NCI-H1694 (cell line): ENCODE data around the gene RBM34.

Experiments used
- DNase-seq: peaks from one replicate; lab custom pipeline; 2025; lab: John Stamatoyannopoulos, UW

RBM34 gene

DNA sequence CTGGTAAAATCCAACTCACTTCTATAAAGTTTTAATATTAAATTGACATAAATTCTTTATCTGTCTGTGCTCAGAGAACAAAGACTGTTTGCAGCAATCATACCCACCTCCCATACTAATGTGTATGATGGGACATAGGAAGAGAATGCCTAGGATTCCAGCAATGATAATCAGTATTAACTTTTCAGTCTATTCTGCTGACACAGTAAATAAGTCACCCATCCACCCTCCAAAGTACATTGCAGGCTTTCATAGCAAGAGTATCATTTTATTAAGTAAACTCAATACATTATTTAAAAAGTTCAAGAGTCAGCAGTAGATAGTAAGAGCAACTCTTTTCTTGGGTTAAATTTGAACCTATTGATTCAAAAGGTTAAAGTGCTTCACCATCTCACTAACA, 8.8 kb downstream of the RBM34 start:
- DNase-seq = no peak

DNA sequence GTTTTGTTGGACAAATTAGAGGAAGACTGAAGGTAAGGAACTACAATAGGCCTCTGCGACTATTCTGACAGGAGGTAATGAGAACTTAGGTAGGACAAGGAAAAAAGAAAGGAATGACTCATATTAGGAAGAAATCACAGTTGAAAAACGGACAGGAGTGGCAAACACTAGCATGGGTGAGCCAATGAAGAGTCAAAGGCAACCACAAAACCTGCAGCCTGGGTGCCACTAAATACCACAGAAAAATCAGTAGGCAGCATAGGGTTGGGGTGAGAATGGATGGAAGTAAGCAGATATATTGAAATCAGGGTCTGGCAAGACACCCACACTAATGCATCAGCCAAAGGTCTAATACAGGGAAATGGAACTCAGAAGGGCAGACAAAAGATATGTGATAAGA, 10.0 kb downstream of the RBM34 start:
- no peak for DNase-seq

DNA sequence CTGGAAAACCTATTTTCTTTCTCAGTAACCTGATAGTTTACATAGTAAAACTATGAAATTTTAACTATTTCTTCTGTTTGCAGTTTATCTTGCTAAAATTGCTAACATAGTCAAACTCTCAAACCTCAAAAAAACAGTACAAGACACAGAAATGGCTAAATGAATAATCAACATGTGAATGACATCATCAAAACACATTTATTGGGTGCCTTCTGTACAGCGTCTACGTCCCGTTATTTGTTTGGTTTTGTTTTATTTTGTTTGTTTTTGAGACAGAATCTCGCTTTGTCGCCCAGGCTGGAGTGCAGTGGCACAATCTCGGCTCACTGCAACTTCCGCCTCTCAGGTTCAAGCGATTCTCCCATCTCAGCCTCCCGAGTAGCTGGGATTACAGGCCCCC, 11.2 kb downstream of the RBM34 start:
- DNase-seq = no peak

DNA sequence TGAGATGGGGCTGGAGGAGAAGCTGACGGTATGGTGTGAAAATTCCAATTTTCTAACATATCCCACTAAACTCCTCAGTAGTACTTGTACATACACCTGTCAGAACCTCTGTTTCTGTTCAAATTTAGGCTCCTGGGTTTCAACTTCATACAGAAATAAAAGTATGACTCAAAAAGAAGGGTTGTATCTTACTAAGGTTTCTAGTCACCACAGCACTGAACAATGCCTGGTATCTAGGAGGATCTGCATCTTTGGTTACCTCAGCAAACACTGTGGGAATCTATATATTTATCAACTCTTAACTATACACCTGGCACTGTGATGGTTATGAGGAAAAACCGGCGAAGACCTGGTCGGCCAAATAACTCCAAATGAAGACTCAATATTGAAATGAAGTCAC, 13.8 kb downstream of the RBM34 start:
- DNase-seq = no peak

DNA sequence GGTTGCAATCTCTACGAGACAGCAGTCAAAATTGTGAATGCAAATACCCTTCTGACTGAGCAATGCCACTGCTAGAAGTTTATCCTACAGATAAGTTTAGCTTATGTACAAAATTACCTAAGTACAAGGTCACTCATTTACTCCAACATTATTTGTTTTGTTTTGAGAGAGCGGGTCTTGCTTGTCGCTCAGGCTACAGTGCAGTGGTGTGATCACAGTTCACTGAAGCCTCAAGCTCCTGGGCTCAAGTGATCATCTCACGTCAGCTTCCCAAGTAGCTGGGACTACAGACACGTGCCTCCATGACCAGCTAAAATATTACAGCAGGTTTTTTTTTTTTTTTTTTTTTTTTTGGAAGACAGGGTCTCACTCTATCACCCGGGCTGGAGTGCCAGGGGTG, 15.4 kb downstream of the RBM34 start:
- no peak for DNase-seq

DNA sequence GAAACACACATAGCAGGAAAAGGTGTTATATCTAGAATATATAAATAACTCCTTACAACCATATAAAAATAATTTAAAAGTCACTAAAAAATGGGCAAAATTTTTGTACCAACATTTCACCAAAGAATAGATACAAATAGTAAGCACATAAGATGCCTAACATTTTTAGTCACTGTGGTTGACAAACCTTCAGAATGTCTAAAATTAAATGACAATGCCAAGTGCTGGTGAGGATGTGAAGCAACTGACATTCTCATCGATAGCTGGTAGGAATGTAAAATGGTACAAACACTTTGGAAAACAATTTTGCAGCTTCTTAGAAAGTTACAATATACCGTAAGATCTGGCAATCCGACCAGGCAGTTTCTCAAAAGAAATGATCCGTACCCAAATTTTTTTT, 18.1 kb downstream of the RBM34 start:
- DNase-seq = no peak

- no peak for DNase-seq
Observed at GRCh38 chr1:235139315-235139714, 21.7 kb downstream of the RBM34 start.

DNA sequence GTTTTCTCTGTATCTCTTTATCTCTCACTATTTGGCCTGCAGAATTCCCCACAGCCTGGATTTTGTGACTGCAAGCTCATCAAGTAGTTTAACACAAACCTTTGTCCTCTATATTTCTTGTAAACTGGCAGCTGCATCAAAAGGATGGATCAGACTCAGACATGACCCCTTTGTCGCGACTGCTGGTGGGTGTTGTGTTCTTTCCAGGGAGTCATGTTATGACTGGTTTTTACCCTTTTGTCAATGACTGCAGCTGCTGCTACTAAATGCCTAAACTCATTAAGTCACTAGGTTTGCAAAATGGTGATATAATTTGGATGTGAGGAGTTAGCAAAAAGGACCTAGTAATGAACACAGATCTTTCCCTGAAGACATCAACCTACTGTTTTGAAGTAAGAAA, 22.2 kb downstream of the RBM34 start:
- DNase-seq = no peak

DNA sequence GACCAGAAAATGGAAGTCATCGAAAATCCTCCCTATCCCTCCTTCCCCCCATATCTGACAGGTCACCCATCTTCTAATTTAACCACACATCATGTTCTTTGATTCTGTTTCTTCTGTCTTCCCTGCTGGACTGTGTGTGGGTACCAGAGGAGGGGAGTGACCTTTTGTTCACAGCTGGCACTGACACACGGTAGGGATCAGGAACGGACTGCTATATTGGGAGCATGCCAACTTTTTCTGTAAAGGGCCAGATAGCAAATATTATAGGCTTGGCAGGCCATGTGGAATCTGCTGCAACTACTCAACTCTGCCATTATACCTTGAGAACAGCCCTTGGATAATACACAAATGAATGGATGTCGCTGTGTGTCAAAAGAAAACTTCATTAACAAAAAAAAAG, 24.9 kb downstream of the RBM34 start:
- no peak for DNase-seq

DNA sequence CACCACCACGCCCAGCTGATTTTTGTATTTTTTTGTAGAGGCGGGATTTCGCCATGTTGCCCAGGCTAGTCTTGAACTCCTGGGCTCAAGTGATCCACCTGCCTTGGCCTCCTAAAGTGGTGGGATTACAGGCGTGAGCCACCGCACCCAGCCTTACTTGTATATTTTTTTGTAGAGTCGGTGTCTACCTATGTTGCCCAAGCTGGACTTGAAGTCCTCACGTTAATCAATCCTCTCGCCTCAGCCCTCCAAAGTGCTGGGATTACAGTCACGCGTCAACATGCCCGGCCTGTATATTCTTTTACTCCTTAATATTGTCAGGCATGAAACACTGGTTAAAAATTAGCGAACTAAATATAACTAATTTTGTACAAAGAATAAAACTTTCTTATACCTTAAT, 26.9 kb downstream of the RBM34 start:
- no peak for DNase-seq

GRCh38 chr1:235133086-235133485, 28.0 kb downstream of the RBM34 start:
- DNase-seq = no peak

DNA sequence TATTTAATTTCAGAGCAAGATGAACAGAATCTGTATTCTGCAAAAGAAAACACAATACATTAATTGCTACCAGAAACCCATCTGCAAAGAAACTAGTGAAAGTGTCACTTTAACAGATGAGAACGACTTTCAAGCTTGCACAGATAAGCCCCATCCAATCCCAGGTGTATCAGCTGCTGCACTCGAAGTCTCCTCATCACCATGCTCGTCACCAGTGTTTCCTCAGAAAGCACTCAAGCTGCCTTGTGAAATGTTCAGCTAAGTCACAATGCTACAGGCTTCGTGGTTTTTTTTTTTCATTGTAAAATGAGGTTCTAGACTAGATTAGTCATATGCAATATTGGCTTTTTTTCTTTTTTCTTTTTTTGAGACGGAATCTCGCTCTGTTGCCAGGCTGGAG, 29.1 kb downstream of the RBM34 start:
- DNase-seq = no peak

- no peak for DNase-seq
Observed at GRCh38 chr1:235130766-235131270, 30.2 kb downstream of the RBM34 start.

- no peak for DNase-seq
Observed at GRCh38 chr1:235129774-235130570, 31.1 kb downstream of the RBM34 start.

GRCh38 chr1:235128456-235129328, 32.4 kb downstream of the RBM34 start, which contains the start of gene TOMM20:
TOMM20 (minus strand) TSS chr1:235128837; CDS start chr1:235128715, 122 bp downstream.
- peak; percentile 95 for DNase-seq

DNA sequence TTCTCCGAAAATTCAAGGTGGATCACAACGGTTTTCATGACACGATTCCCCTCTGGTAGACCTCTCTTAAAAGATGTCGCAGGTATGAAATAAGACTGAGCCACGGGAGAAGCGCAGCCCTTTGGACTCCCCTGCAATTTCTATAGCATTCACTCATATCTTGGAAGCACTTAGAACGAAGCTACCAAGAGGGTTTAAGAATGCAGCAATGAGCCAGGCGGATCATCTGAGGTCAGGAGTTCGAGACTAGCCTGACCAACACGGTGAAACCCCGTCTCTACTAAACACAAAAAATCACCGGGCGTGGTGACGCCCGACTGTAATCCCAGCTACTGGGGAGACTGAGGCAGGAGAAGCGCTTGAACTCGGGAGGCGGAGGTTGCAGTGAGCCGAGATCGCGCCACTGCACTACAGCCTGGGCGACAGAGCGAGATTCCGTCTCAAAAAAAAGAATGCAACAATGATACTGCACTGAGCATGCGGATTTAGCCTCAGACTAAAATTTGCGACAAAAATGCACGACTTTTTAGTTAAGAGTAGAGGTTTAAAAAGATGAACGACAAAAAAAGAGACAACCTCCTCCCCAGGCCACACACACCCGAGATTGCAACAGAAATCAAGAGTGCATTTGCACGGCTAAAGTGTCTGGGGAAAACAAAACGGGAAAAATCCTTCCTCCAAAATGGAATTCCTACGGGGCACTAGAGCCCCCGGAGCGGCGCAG, 33.2 kb downstream of the RBM34 start:
- DNase-seq = no peak

- DNase-seq = no peak
Observed at GRCh38 chr1:235127203-235127602, 33.8 kb downstream of the RBM34 start.

- DNase-seq = no peak
Observed at GRCh38 chr1:235124665-235125064, 36.4 kb downstream of the RBM34 start.

DNA sequence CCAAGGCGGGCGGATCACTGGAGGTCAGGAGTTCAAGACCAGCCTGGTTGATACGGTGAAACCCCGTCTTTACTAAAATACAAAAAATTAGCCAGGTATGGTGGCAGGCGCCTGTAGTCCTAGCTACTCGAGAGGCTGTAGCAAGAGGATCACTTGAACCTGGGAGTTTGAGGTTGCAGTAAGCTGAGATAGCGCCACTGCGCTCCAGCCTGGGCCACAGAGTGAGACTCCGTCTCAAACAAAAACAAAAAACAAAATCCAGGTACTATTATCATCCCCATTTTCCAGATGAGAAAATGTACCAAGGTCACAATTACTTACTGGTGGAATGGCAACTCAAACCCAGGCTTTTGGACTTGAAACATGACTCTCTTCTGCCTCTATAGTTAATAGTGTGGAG, 36.9 kb downstream of the RBM34 start:
- no peak for DNase-seq

GRCh38 chr1:235122348-235122747, 38.7 kb downstream of the RBM34 start:
- no peak for DNase-seq

DNA sequence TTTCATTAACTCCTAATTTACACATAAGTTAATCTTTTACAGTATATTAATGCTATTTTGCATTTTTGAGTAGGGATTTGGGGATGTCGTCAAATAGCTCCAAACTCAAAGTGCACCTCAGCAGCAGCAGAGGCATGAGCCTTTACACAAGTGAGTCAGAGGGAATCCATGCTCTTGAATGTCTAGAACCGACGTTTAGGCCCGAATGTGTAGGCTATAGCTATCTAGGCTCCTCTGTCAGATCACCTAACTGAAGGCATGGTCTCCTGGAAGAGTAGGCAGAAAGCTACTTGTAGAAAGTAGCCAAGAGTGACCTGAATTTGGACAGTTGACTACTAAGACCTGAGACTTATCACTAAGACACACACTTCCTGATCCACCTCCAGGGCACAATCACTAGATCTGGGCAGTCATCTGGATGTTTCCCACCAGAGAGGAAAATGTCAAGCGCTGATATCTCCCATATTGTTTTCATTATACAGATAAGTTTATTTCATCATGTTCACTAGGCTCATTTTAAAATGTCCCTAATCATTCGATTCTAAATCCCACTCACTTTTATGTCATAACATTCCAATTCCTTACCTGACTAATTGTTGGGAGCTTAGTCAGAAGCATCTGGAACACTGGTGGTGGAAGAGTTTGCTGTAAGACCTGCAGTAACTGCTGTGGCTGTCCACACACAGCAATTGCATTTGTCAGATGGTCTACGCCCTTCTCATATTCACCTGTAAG, 47.7 kb downstream of the RBM34 start:
- no peak for DNase-seq
